Measurements from ENCODE around the gene TH. TPM values are rescaled to one million over a fixed set of nuclear protein-coding genes. Genes with fewer than 3 reads are reported as not detected.
"Not testable (repeated sequence)": the region's sequence is repeated elsewhere in the genome, so short reads cannot be mapped to it uniquely, and the experiment has no call there.

TH gene
- total RNA-seq, 5 donors from 2014 or later (not counting 1 experiment from before 2014, with no cell fraction given): not detected

GRCh38 chr11:2126520-2127085 lies 45.0 kb downstream of the TH start:
- POLR2A ChIA-PET: no interaction called here
- H3K4me3 ChIP-seq (ENCODE audit: control insufficient read depth in 1 of 2, extremely low read depth in 1 of 2, low read length in 1 of 2): no peak overlapping the region
- 77% methylated on average over 2 of the region's 2 CpGs for WGBS (ENCODE audit: insufficient coverage)
- H3K9me3 Mint-ChIP-seq: no peaks in the 10 kb centered on the region
- H3K9me3 ChIP-seq: no peaks in the 10 kb centered on the region
- ATAC-seq (replicated peaks in 1 of 4) (no peak), DNase-seq (no peak)
- CTCF ChIA-PET: no interaction called here
- no peak overlapping the region for H3K27ac ChIP-seq (ENCODE audit: low read length)
- H3K4me3 Mint-ChIP-seq: no peak overlapping the region
- peaks cover 17 to 21% of the 10 kb centered on the region in 2 donors for H3K27me3 Mint-ChIP-seq
- no peaks in the 10 kb centered on the region for H3K36me3 ChIP-seq (ENCODE audit: control insufficient read depth in 2 of 2, extremely low read depth in 1 of 2, insufficient read depth in 1 of 2, low read length in 1 of 2)
- no peak overlapping the region for H3K27ac Mint-ChIP-seq
- H3K4me1 ChIP-seq (ENCODE audit: control insufficient read depth in 1 of 2, extremely low read depth in 1 of 2, insufficient read depth in 2 of 2, low read length in 2 of 2): no peaks in the 10 kb centered on the region
- H3K27me3 ChIP-seq (replicated peaks in 1 of 2; ENCODE audit: control insufficient read depth in 2 of 2, extremely low read depth in 1 of 2, insufficient read depth in 2 of 2, low read length in 1 of 2): peaks cover 0 to 36% of the 10 kb centered on the region in 2 experiments
- no peaks in the 10 kb centered on the region for H3K36me3 Mint-ChIP-seq
- H3K4me1 Mint-ChIP-seq: no peaks in the 10 kb centered on the region

- H3K36me3 ChIP-seq (ENCODE audit: control insufficient read depth in 2 of 2, extremely low read depth in 1 of 2, insufficient read depth in 1 of 2, low read length in 1 of 2); H3K27ac Mint-ChIP-seq; CTCF ChIA-PET: not testable (repeated sequence)
Measured at GRCh38 chr11:2124736-2125484, 46.7 kb downstream of the TH start.

GRCh38 chr11:2123628-2123960 lies 48.0 kb downstream of the TH start:
- Mint-ChIP-seq H3K36me3 (no peaks in the 10 kb centered on the region), H3K27me3 (peaks cover 22 to 28% of the 10 kb centered on the region in 2 donors), H3K4me1 (no peaks in the 10 kb centered on the region), H3K4me3 (no peak overlapping the region), H3K27ac (no peak overlapping the region), H3K9me3 (no peaks in the 10 kb centered on the region)
- CTCF ChIA-PET: no interaction called here
- Histone ChIP-seq H3K27me3 (replicated peaks in 1 of 2; ENCODE audit: control insufficient read depth in 2 of 2, extremely low read depth in 1 of 2, insufficient read depth in 2 of 2, low read length in 1 of 2) (peaks cover 2 to 49% of the 10 kb centered on the region in 2 experiments), H3K4me1 (ENCODE audit: control insufficient read depth in 1 of 2, extremely low read depth in 1 of 2, insufficient read depth in 2 of 2, low read length in 2 of 2) (no peaks in the 10 kb centered on the region), H3K4me3 (ENCODE audit: control insufficient read depth in 1 of 2, extremely low read depth in 1 of 2, low read length in 1 of 2) (no peak overlapping the region), H3K36me3 (ENCODE audit: control insufficient read depth in 2 of 2, extremely low read depth in 1 of 2, insufficient read depth in 1 of 2, low read length in 1 of 2) (no peaks in the 10 kb centered on the region), H3K27ac (ENCODE audit: low read length) (no peak overlapping the region), H3K9me3 (no peaks in the 10 kb centered on the region)
- ATAC-seq (replicated peaks in 1 of 4) (no peak), DNase-seq (no peak)
- POLR2A ChIA-PET: no interaction called here
- WGBS (ENCODE audit: insufficient coverage): 85% methylated on average over 7 of the region's 7 CpGs

More at GRCh38 chr11:2124736-2125484, 46.7 kb downstream of the TH start:
- H3K4me3 Mint-ChIP-seq; H3K9me3 ChIP-seq; ATAC-seq (replicated peaks in 1 of 4); H3K36me3 Mint-ChIP-seq; H3K9me3 Mint-ChIP-seq; H3K4me1 ChIP-seq (ENCODE audit: control insufficient read depth in 1 of 2, extremely low read depth in 1 of 2, insufficient read depth in 2 of 2, low read length in 2 of 2); H3K4me1 Mint-ChIP-seq; POLR2A ChIA-PET; DNase-seq; H3K27ac ChIP-seq (ENCODE audit: low read length); H3K4me3 ChIP-seq (ENCODE audit: control insufficient read depth in 1 of 2, extremely low read depth in 1 of 2, low read length in 1 of 2): not testable (repeated sequence)
- H3K27me3 ChIP-seq (replicated peaks in 1 of 2; ENCODE audit: control insufficient read depth in 2 of 2, extremely low read depth in 1 of 2, insufficient read depth in 2 of 2, low read length in 1 of 2): peaks cover 0 to 53% of the 10 kb centered on the region in 2 experiments
- 88% methylated on average over 8 of the region's 10 CpGs for WGBS (ENCODE audit: insufficient coverage)
- H3K27me3 Mint-ChIP-seq: peaks cover 16 to 23% of the 10 kb centered on the region in 2 donors

GRCh38 chr11:2122907-2123627 lies 48.5 kb downstream of the TH start:
- H3K4me3 ChIP-seq (ENCODE audit: control insufficient read depth in 1 of 2, extremely low read depth in 1 of 2, low read length in 1 of 2): no peak overlapping the region
- H3K36me3 ChIP-seq (ENCODE audit: control insufficient read depth in 2 of 2, extremely low read depth in 1 of 2, insufficient read depth in 1 of 2, low read length in 1 of 2): no peaks in the 10 kb centered on the region
- no peaks in the 10 kb centered on the region for H3K4me1 ChIP-seq (ENCODE audit: control insufficient read depth in 1 of 2, extremely low read depth in 1 of 2, insufficient read depth in 2 of 2, low read length in 2 of 2)
- H3K27ac ChIP-seq (ENCODE audit: low read length): no peak overlapping the region
- no peak overlapping the region for H3K27ac Mint-ChIP-seq
- ATAC-seq (replicated peaks in 1 of 4): no peak
- H3K27me3 ChIP-seq (replicated peaks in 1 of 2; ENCODE audit: control insufficient read depth in 2 of 2, extremely low read depth in 1 of 2, insufficient read depth in 2 of 2, low read length in 1 of 2): peaks cover 2 to 44% of the 10 kb centered on the region in 2 experiments
- ChIA-PET CTCF (no interaction called here), POLR2A (no interaction called here)
- H3K36me3 Mint-ChIP-seq: no peaks in the 10 kb centered on the region
- H3K4me3 Mint-ChIP-seq: no peak overlapping the region
- no peaks in the 10 kb centered on the region for H3K9me3 Mint-ChIP-seq
- 92% methylated on average over 9 of the region's 13 CpGs for WGBS (ENCODE audit: insufficient coverage)
- no peaks in the 10 kb centered on the region for H3K9me3 ChIP-seq
- no peak for DNase-seq
- peaks cover 22 to 31% of the 10 kb centered on the region in 2 donors for H3K27me3 Mint-ChIP-seq
- H3K4me1 Mint-ChIP-seq: no peaks in the 10 kb centered on the region

- Histone ChIP-seq H3K36me3 (ENCODE audit: control insufficient read depth in 2 of 2, extremely low read depth in 1 of 2, insufficient read depth in 1 of 2, low read length in 1 of 2) (no peaks in the 10 kb centered on the region), H3K27ac (ENCODE audit: low read length) (no peak overlapping the region), H3K4me1 (ENCODE audit: control insufficient read depth in 1 of 2, extremely low read depth in 1 of 2, insufficient read depth in 2 of 2, low read length in 2 of 2) (no peaks in the 10 kb centered on the region), H3K4me3 (ENCODE audit: control insufficient read depth in 1 of 2, extremely low read depth in 1 of 2, low read length in 1 of 2) (no peak overlapping the region), H3K9me3 (no peaks in the 10 kb centered on the region), H3K27me3 (replicated peaks in 1 of 2; ENCODE audit: control insufficient read depth in 2 of 2, extremely low read depth in 1 of 2, insufficient read depth in 2 of 2, low read length in 1 of 2) (peaks cover 2 to 42% of the 10 kb centered on the region in 2 experiments)
- no peaks in the 10 kb centered on the region for H3K9me3 Mint-ChIP-seq
- peaks cover 22 to 30% of the 10 kb centered on the region in 2 donors for H3K27me3 Mint-ChIP-seq
- no peak overlapping the region for H3K27ac Mint-ChIP-seq
- no peaks in the 10 kb centered on the region for H3K36me3 Mint-ChIP-seq
- no peak for DNase-seq
- POLR2A ChIA-PET: no interaction called here
- H3K4me3 Mint-ChIP-seq: no peak overlapping the region
- no peaks in the 10 kb centered on the region for H3K4me1 Mint-ChIP-seq
- WGBS (ENCODE audit: insufficient coverage): 70% methylated on average over 16 of the region's 19 CpGs
- CTCF ChIA-PET: no interaction called here
- no peak for ATAC-seq (replicated peaks in 1 of 4)
Measured at GRCh38 chr11:2122222-2122906, 49.3 kb downstream of the TH start.

GRCh38 chr11:2121227-2122130 lies 50.1 kb downstream of the TH start:
- Histone ChIP-seq H3K36me3 (ENCODE audit: control insufficient read depth in 2 of 2, extremely low read depth in 1 of 2, insufficient read depth in 1 of 2, low read length in 1 of 2) (no peaks in the 10 kb centered on the region), H3K27me3 (replicated peaks in 1 of 2; ENCODE audit: control insufficient read depth in 2 of 2, extremely low read depth in 1 of 2, insufficient read depth in 2 of 2, low read length in 1 of 2) (peaks cover 2 to 42% of the 10 kb centered on the region in 2 experiments), H3K4me3 (ENCODE audit: control insufficient read depth in 1 of 2, extremely low read depth in 1 of 2, low read length in 1 of 2) (no peak overlapping the region), H3K27ac (ENCODE audit: low read length) (no peak overlapping the region), H3K4me1 (ENCODE audit: control insufficient read depth in 1 of 2, extremely low read depth in 1 of 2, insufficient read depth in 2 of 2, low read length in 2 of 2) (no peaks in the 10 kb centered on the region), H3K9me3 (no peaks in the 10 kb centered on the region)
- Mint-ChIP-seq H3K36me3 (no peaks in the 10 kb centered on the region), H3K4me3 (no peak overlapping the region), H3K9me3 (no peaks in the 10 kb centered on the region), H3K4me1 (no peaks in the 10 kb centered on the region), H3K27ac (no peak overlapping the region), H3K27me3 (peaks cover 22 to 30% of the 10 kb centered on the region in 2 donors)
- no peak for DNase-seq
- WGBS (ENCODE audit: insufficient coverage): 81% methylated on average over 18 of the region's 21 CpGs
- ChIA-PET POLR2A (no interaction called here), CTCF (no interaction called here)
- no peak for ATAC-seq (replicated peaks in 1 of 4)

Measured in T-cell (primary cell).